Measurements from ENCODE around the gene CTSZ.
"Not testable (repeated sequence)": the region's sequence is repeated elsewhere in the genome, so short reads cannot be mapped to it uniquely, and the experiment has no call there.

CTSZ gene

GRCh38 chr20:58985656-58986055 lies 21.4 kb downstream of the CTSZ start:
- no peak for DNase-seq (ENCODE audit: low read depth)
- TF ChIP-seq CTCF (conservative IDR thresholded peaks at IDR 0.05; ENCODE audit: low read depth, low read length), result no peak
- no peak overlapping the region for H3K4me3 ChIP-seq (ENCODE audit: low read length)

GRCh38 chr20:58984691-58985090 lies 22.4 kb downstream of the CTSZ start:
- no peak overlapping the region for H3K4me3 ChIP-seq (ENCODE audit: low read length)
- no peak for DNase-seq (ENCODE audit: low read depth)
- no peak for TF ChIP-seq CTCF (conservative IDR thresholded peaks at IDR 0.05; ENCODE audit: low read depth, low read length)

GRCh38 chr20:58983115-58983468 lies 24.0 kb downstream of the CTSZ start:
- not testable (repeated sequence) for H3K4me3 ChIP-seq (ENCODE audit: low read length)

GRCh38 chr20:58982406-58983114 lies 24.5 kb downstream of the CTSZ start:
- H3K4me3 ChIP-seq (ENCODE audit: low read length), result peak overlapping the region; percentile 83
- DNase-seq (ENCODE audit: low read depth), result no peak
- no peak for TF ChIP-seq CTCF (conservative IDR thresholded peaks at IDR 0.05; ENCODE audit: low read depth, low read length)

More at GRCh38 chr20:58983115-58983468, 24.0 kb downstream of the CTSZ start:
- DNase-seq (ENCODE audit: low read depth), result not testable (repeated sequence)

- DNase-seq (ENCODE audit: low read depth), result no peak
- no peak for TF ChIP-seq CTCF (conservative IDR thresholded peaks at IDR 0.05; ENCODE audit: low read depth, low read length)
- H3K4me3 ChIP-seq (ENCODE audit: low read length), result peak overlapping the region; percentile 83
These were observed 25.3 kb downstream of the CTSZ start for GRCh38 chr20:58981628-58982364.

- TF ChIP-seq CTCF (conservative IDR thresholded peaks at IDR 0.05; ENCODE audit: low read depth, low read length), result no peak
- peak within 1 kb of the TSS; percentile 83 for H3K4me3 ChIP-seq (ENCODE audit: low read length)
- peak; percentile 18 for DNase-seq (ENCODE audit: low read depth)
These were observed 26.1 kb downstream of the CTSZ start, which contains the start of gene NELFCD for GRCh38 chr20:58980711-58981627. Gene NELFCD, plus strand, starts transcription at chr20:58981256. Its CDS starts 54 bp downstream, at chr20:58981310.
